H9 (cell line): ENCODE data around the gene ABCA1. TPM values are rescaled to one million over a fixed set of nuclear protein-coding genes. Genes with fewer than 3 reads are reported as not detected.

Experiments
- DNase-seq: peaks from one replicate; pipeline ENCODE4 v3.0.0-alpha.2; 2017
- H2AFZ ChIP-seq: one replicate; pipeline ENCODE4 v1.6.1; 2013; ENCODE audit warnings: mild to moderate bottlenecking, low read length, control low read depth, moderate library complexity
- H2AK5ac ChIP-seq: 2 replicates; pipeline ENCODE4 v1.6.1; 2013; ENCODE audit warnings: low read length, control low read depth, mixed read lengths; ENCODE audit not compliant: insufficient read length
- H2BK120ac ChIP-seq: one replicate; pipeline ENCODE4 v1.6.1; 2013; ENCODE audit warnings: low read depth, mild to moderate bottlenecking, low read length, control low read depth, inconsistent platforms; ENCODE audit not compliant: poor library complexity, severe bottlenecking
- H2BK12ac ChIP-seq: 2 replicates; pipeline ENCODE4 v1.6.1; 2013; ENCODE audit warnings: low read length, control low read depth, mixed read lengths, low read depth; ENCODE audit not compliant: insufficient read length
- H2BK15ac ChIP-seq: 2 replicates; pipeline ENCODE4 v1.6.1; 2013; ENCODE audit warnings: low read depth, low read length, control low read depth
- H2BK20ac ChIP-seq: one replicate; pipeline ENCODE4 v1.6.1; 2013; ENCODE audit warnings: low read depth, mild to moderate bottlenecking, low read length, control low read depth, inconsistent platforms; ENCODE audit not compliant: poor library complexity, severe bottlenecking
- H2BK5ac ChIP-seq: 2 replicates; pipeline ENCODE4 v1.6.1; 2013; ENCODE audit warnings: low read length, control low read depth, mixed read lengths; ENCODE audit not compliant: insufficient read length
- H3K14ac ChIP-seq: 2 replicates; pipeline ENCODE4 v1.6.1; 2013; ENCODE audit warnings: low read length, control low read depth; ENCODE audit not compliant: insufficient read depth
- H3K18ac ChIP-seq: 2 replicates; pipeline ENCODE4 v1.6.1; 2013; ENCODE audit warnings: low read depth, mild to moderate bottlenecking, mixed read lengths, low read length, control low read depth; ENCODE audit not compliant: insufficient read length
- H3K23ac ChIP-seq: 2 replicates; pipeline ENCODE4 v1.6.1; 2013; ENCODE audit warnings: low read length, control low read depth, mixed read lengths, low read depth; ENCODE audit not compliant: insufficient read length
- H3K23me2 ChIP-seq: 2 replicates; pipeline ENCODE4 v1.6.1; 2013; ENCODE audit warnings: low read depth, mild to moderate bottlenecking, mixed read lengths, low read length, control low read depth; ENCODE audit not compliant: insufficient read length, poor library complexity, severe bottlenecking
- H3K27ac ChIP-seq: 2 replicates; pipeline ENCODE4 v1.5.1; 2013; ENCODE audit warnings: low read length, control low read depth, mixed read lengths, low read depth; ENCODE audit not compliant: insufficient read length
- H3K27me3 ChIP-seq: 2 replicates; pipeline ENCODE4 v1.6.1; 2013; ENCODE audit warnings: low read length, control low read depth, inconsistent platforms; ENCODE audit not compliant: insufficient read depth
- H3K4ac ChIP-seq: 2 replicates; pipeline ENCODE4 v1.6.1; 2013; ENCODE audit warnings: low read depth, mild to moderate bottlenecking, control low read depth, inconsistent platforms, low read length, moderate library complexity
- H3K4me1 ChIP-seq: 2 replicates; pipeline ENCODE4 v1.6.1; 2013; ENCODE audit warnings: low read length, control low read depth, inconsistent platforms; ENCODE audit not compliant: insufficient read depth
- H3K4me2 ChIP-seq: 2 replicates; pipeline ENCODE4 v1.6.1; 2013; ENCODE audit warnings: low read length, control low read depth, mixed read lengths; ENCODE audit not compliant: insufficient read length, insufficient read depth
- H3K56ac ChIP-seq: 2 replicates; pipeline ENCODE4 v1.6.1; 2013; ENCODE audit warnings: low read depth, mild to moderate bottlenecking, mixed read lengths, low read length, control low read depth; ENCODE audit not compliant: insufficient read length
- H3K79me1 ChIP-seq: 2 replicates; pipeline ENCODE4 v1.6.1; 2013; ENCODE audit warnings: low read depth, mild to moderate bottlenecking, moderate library complexity, low read length, control low read depth, inconsistent platforms; ENCODE audit not compliant: insufficient read depth, poor library complexity, severe bottlenecking
- H3K79me2 ChIP-seq: 2 replicates; pipeline ENCODE4 v1.6.1; 2013; ENCODE audit warnings: low read length, control low read depth, inconsistent platforms; ENCODE audit not compliant: insufficient read depth
- H3K9ac ChIP-seq: 2 replicates; pipeline ENCODE4 v1.6.1; 2013; ENCODE audit warnings: low read length, control low read depth, mixed read lengths; ENCODE audit not compliant: insufficient read length; ENCODE audit errors: extremely low read depth
- H3K9me3 ChIP-seq: one replicate; pipeline ENCODE4 v1.6.1; 2013; ENCODE audit warnings: low read depth, low read length, inconsistent platforms; ENCODE audit not compliant: control insufficient read depth
- H3T11ph ChIP-seq: one replicate; pipeline ENCODE4 v1.6.1; 2013; ENCODE audit warnings: mild to moderate bottlenecking, low read length, control low read depth, inconsistent platforms
- H4K20me1 ChIP-seq: one replicate; pipeline ENCODE4 v1.6.1; 2013; ENCODE audit not compliant: control insufficient read depth, insufficient read length, insufficient read depth
- H4K5ac ChIP-seq: 2 replicates; pipeline ENCODE4 v1.6.1; 2013; ENCODE audit warnings: low read depth, mild to moderate bottlenecking, mixed read lengths, low read length, control low read depth; ENCODE audit not compliant: insufficient read length
- H4K8ac ChIP-seq: replicated peaks from 2 replicates; pipeline ENCODE4 v1.6.1; 2013; ENCODE audit warnings: low read length, control low read depth, mixed read lengths, low read depth; ENCODE audit not compliant: insufficient read length
- H4K91ac ChIP-seq: 2 replicates; pipeline ENCODE4 v1.6.1; 2013; ENCODE audit warnings: low read depth, mild to moderate bottlenecking, moderate library complexity, mixed read lengths, low read length, control low read depth; ENCODE audit not compliant: insufficient read length
- H3K27ac Mint-ChIP-seq, 3 experiments: 2 replicates in 2 of 3; 3 replicates in 1 of 3; pipeline ENCODE4 v1.8.0; 2020 to 2021; ENCODE audit warnings: mixed read lengths in 3 of 3, mild to moderate bottlenecking in 1 of 3, moderate library complexity in 1 of 3
- H3K27me3 Mint-ChIP-seq: 2 replicates; pipeline ENCODE4 v1.8.0; 2021; ENCODE audit warnings: low read depth, mild to moderate bottlenecking, moderate library complexity, mixed read lengths
- H3K36me3 Mint-ChIP-seq, 3 experiments: 2 replicates in 2 of 3; 3 replicates in 1 of 3; pipeline ENCODE4 v1.8.0; 2020 to 2021; ENCODE audit warnings: low read depth in 3 of 3, mixed read lengths in 3 of 3; ENCODE audit not compliant: insufficient read depth in 1 of 3
- H3K4me1 Mint-ChIP-seq, 2 experiments: 2 replicates each; pipeline ENCODE4 v1.8.0; 2020; ENCODE audit warnings: mixed read lengths in 2 of 2
- H3K4me3 Mint-ChIP-seq, 2 experiments: 2 replicates in 1 of 2; 3 replicates in 1 of 2; pipeline ENCODE4 v1.8.0; 2020 to 2021; ENCODE audit warnings: mild to moderate bottlenecking in 2 of 2, mixed read lengths in 2 of 2, moderate library complexity in 1 of 2
- H3K9me3 Mint-ChIP-seq, 2 experiments: 2 replicates in 1 of 2; 3 replicates in 1 of 2; pipeline ENCODE4 v1.8.0; 2020; ENCODE audit warnings: mild to moderate bottlenecking in 2 of 2, mixed read lengths in 2 of 2, moderate library complexity in 1 of 2
- CTCF ChIP-seq: fragments of 200-600 bp; sonication (generic); conservative IDR thresholded peaks from 3 replicates; pipeline ENCODE4 v1.8.0; 2021; ENCODE audit warnings: antibody characterized with exemption, mild to moderate bottlenecking
- WGBS: extraction: QIAGEN DNeasy Blood & Tissue Kit; methylation state at CpG from one replicate; pipeline ENCODE4 v1.1.7; 2013; ENCODE audit warnings: missing lambda C conversion rate, low lambda C conversion rate, mixed read lengths; ENCODE audit not compliant: insufficient read length; ENCODE audit errors: extremely low coverage; 5-methylcytosine and 5-hydroxymethylcytosine counted together
- total RNA-seq: library from RNA; stranded (reverse); gene quantifications from 2 replicates; pipeline ENCODE4 v1.2.1, GENCODE V29; 2021

ABCA1 gene
- total RNA-seq, 1 experiment from 2014 or later, result 16.6 TPM

- H3K9me3 ChIP-seq, result no peaks in the 10 kb centered on the region
- Mint-ChIP-seq H3K4me3 (no peak overlapping the region), H3K4me1 (peaks cover 0 to 7% of the 10 kb centered on the region in 2 experiments; a peak in 2 of 4 replicates), H3K36me3 (peaks cover 7 to 38% (median 36%) of the 10 kb centered on the region in 3 experiments; a peak in 6 of 7 replicates), H3K9me3 (no peaks in the 10 kb centered on the region), H3K27me3 (no peaks in the 10 kb centered on the region), H3K27ac (peak overlapping the region in 1 of 3 experiments; percentile 57; a peak in 2 of 7 replicates)
- H3K79me2 ChIP-seq, result no peaks in the 10 kb centered on the region
- no peak overlapping the region for H3K27ac ChIP-seq
- no peak overlapping the region for H2BK120ac ChIP-seq
- no peak overlapping the region for H3K23ac ChIP-seq
- H3K23me2 ChIP-seq, result no peaks in the 10 kb centered on the region
- H3K9ac ChIP-seq, result no peak overlapping the region
- no peaks in the 10 kb centered on the region for H3K79me1 ChIP-seq
- WGBS, result no CpG with 5 or more reads among the region's 4 CpGs
- H2BK5ac ChIP-seq, result no peak overlapping the region
- no peak overlapping the region for H3K18ac ChIP-seq
- H3K4me2 ChIP-seq, result no peak overlapping the region
- no peak overlapping the region for H2AK5ac ChIP-seq
- H4K5ac ChIP-seq, result no peak overlapping the region
- H2BK12ac ChIP-seq, result no peak overlapping the region
- DNase-seq, result no peak
- no peaks in the 10 kb centered on the region; the same call in 1 of the 2 replicates for H3K27me3 ChIP-seq
- H2BK20ac ChIP-seq, result no peak overlapping the region
- H4K91ac ChIP-seq, result no peak overlapping the region
- H3K14ac ChIP-seq, result no peak overlapping the region
- no peak overlapping the region for H3T11ph ChIP-seq
- no peaks in the 10 kb centered on the region for H3K4me1 ChIP-seq
- H3K56ac ChIP-seq, result no peak overlapping the region
- H4K20me1 ChIP-seq, result no peaks in the 10 kb centered on the region
- no peak overlapping the region for H3K4ac ChIP-seq
- no peak overlapping the region for H4K8ac ChIP-seq
- no peak overlapping the region for H2AFZ ChIP-seq
- no peak for TF ChIP-seq CTCF
- H2BK15ac ChIP-seq, result no peak overlapping the region
Measured at GRCh38 chr9:104836767-104837166, 91.2 kb downstream of the ABCA1 start.
